Central memory CD8-positive, alpha-beta T cell (primary cell): Measurements from ENCODE around the gene SCMH1.
A peak's percentile ranks its signal among the peaks of the same experiment; 100 is the strongest.
"Not testable (repeated sequence)": the region's sequence is repeated elsewhere in the genome, so short reads cannot be mapped to it uniquely, and the experiment has no call there.

Experiments used
- ATAC-seq: fragments of 150-1000 bp; cut with Tn5 transposase; replicated peaks from 2 replicates; pipeline ENCODE4 v1.10.0; 2022; ENCODE audit warnings: mild to moderate bottlenecking, moderate FRiP score, moderate number of reproducible peaks; ENCODE audit not compliant: poor library complexity, severe bottlenecking; ENCODE audit errors: extremely low read depth
- DNase-seq, 2 donors: peaks; one replicate each; pipeline ENCODE4 v3.0.0; 2021; ENCODE audit warnings: low spot score in 2 of 2
- H3K27ac Mint-ChIP-seq: one replicate; pipeline ENCODE4 v1.8.0; 2022; ENCODE audit warnings: low read depth, mild to moderate bottlenecking, moderate library complexity, mixed read lengths
- H3K27me3 Mint-ChIP-seq: one replicate; pipeline ENCODE4 v1.8.0; 2022; ENCODE audit warnings: mixed read lengths
- H3K36me3 Mint-ChIP-seq: one replicate; pipeline ENCODE4 v1.8.0; 2022; ENCODE audit warnings: mild to moderate bottlenecking, moderate library complexity, mixed read lengths; ENCODE audit not compliant: insufficient read depth
- H3K4me1 Mint-ChIP-seq: one replicate; pipeline ENCODE4 v1.8.0; 2022; ENCODE audit warnings: mixed read lengths
- H3K4me3 Mint-ChIP-seq: one replicate; pipeline ENCODE4 v1.8.0; 2022; ENCODE audit warnings: mild to moderate bottlenecking, moderate library complexity, mixed read lengths
- H3K9me3 Mint-ChIP-seq: one replicate; pipeline ENCODE4 v1.8.0; 2022; ENCODE audit warnings: mixed read lengths

The SCMH1 gene

GRCh38 chr1:41242342-41243078 is 404 bp upstream of the SCMH1 start:
- H3K27ac Mint-ChIP-seq, result peak overlapping the region; percentile 13
- peaks cover 6% of the 10 kb centered on the region for H3K36me3 Mint-ChIP-seq
- H3K9me3 Mint-ChIP-seq, result no peaks in the 10 kb centered on the region
- H3K4me3 Mint-ChIP-seq, result peak overlapping the region; percentile 66
- ATAC-seq (no peak), DNase-seq (no peak)
- peaks cover 7% of the 10 kb centered on the region for H3K4me1 Mint-ChIP-seq
- no peaks in the 10 kb centered on the region for H3K27me3 Mint-ChIP-seq

DNA sequence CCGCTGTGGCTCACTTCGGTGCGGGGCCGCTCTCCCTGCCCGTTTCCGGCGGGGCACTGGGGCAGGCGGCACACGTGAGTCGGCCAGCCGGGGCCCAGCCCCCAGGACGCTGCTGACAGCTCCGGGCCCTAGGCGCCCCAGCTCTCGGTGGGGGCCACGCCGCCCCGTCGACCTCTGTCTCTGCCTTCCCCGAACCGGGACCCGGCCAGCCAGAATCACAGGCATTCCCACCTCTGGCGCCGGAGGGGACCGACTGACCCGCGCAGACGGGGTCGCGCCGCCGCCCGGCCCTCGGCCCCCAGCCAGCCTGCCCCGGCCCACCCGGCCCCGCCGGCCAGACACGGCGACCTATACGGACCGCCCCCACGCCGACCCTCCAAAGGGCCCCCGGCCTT is 755 bp downstream of the SCMH1 start:
- peaks cover 7% of the 10 kb centered on the region for H3K4me1 Mint-ChIP-seq
- ATAC-seq (peak; percentile 54), DNase-seq (peak in 1 of 2 donors; percentile 23)
- peaks cover 6% of the 10 kb centered on the region for H3K36me3 Mint-ChIP-seq
- H3K9me3 Mint-ChIP-seq, result no peaks in the 10 kb centered on the region
- H3K27ac Mint-ChIP-seq, result peak overlapping the region; percentile 90
- no peaks in the 10 kb centered on the region for H3K27me3 Mint-ChIP-seq
- peak overlapping the region; percentile 84 for H3K4me3 Mint-ChIP-seq

- Mint-ChIP-seq H3K4me1 (peaks cover 7% of the 10 kb centered on the region), H3K36me3 (peaks cover 6% of the 10 kb centered on the region), H3K9me3 (no peaks in the 10 kb centered on the region), H3K27ac (peak overlapping the region; percentile 90), H3K27me3 (no peaks in the 10 kb centered on the region), H3K4me3 (peak overlapping the region; percentile 84)
- no peak for ATAC-seq
- DNase-seq, result no peak
These were observed 1.2 kb downstream of the SCMH1 start for GRCh38 chr1:41240781-41241353.

DNA sequence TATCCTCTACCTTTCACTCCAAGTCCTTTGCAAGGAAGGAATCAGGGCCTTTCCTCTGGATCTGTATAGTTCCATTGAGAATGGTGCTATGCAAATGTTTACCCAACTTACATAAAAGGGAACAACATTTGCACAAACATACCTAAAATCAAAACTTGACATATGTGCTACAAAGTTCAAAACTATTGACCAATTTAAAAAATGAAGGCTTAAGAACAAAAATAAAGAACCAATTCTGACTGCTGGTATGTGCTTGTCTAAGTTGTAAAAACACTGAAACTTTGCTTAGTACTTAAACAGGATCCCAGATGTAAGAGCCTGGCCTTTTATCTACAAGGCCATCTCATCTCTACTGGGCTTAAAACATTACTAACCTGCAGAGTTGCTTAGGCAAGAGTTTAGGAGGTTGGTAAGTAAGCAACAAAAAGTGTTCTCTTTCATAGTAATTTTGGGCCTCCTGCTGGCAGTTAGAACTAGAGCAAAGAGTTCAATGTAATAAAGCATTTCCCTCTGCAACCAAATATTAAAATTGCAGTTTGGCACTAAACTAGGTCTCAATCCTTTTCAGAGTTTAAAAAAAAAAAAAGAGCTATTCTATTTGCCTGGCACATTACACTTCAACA is 2.0 kb downstream of the SCMH1 start:
- Mint-ChIP-seq H3K4me3 (no peak overlapping the region), H3K9me3 (no peaks in the 10 kb centered on the region), H3K4me1 (peaks cover 7% of the 10 kb centered on the region), H3K27ac (peak overlapping the region; percentile 90), H3K36me3 (peaks cover 6% of the 10 kb centered on the region), H3K27me3 (no peaks in the 10 kb centered on the region)
- DNase-seq, result no peak
- no peak for ATAC-seq

DNA sequence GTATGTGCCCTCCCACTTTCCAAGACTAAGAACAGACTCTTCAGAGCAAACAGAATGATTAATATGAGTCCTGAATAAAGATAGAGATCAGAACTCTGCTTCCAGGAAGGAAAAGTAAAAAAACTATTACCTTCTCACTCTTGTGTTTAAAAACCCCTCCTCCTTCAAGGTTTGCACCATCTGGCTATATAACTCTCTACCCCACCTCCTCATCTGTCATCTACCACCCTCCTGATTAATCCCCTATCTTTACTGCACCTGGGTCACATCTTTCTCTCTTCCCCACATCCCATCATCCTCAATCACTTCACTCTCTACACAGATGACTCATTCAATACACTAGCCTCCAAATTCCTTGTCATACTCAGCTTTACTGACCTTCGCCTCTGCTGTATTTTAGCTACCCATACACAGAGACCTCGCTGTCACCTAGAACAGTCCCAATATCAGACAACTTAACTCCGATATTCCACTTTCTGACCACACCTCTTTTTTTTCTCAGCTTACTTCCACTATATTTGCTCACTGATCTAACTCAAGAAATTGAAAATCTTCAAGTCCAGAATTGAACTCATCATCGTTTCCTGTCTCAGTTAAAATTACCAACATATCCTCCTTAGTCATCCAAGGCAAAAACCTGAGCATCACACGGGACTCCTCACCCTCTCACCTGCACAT is 3.7 kb downstream of the SCMH1 start:
- Mint-ChIP-seq H3K4me3 (no peak overlapping the region), H3K27ac (no peak overlapping the region), H3K36me3 (peaks cover 6% of the 10 kb centered on the region), H3K27me3 (no peaks in the 10 kb centered on the region), H3K4me1 (peaks cover 7% of the 10 kb centered on the region), H3K9me3 (no peaks in the 10 kb centered on the region)
- no peak for ATAC-seq
- no peak for DNase-seq

GRCh38 chr1:41236781-41237180 is 5.3 kb downstream of the SCMH1 start:
- H3K27me3 Mint-ChIP-seq, result no peaks in the 10 kb centered on the region
- ATAC-seq, result no peak
- DNase-seq, result no peak
- peaks cover 4% of the 10 kb centered on the region for H3K36me3 Mint-ChIP-seq
- peaks cover 7% of the 10 kb centered on the region for H3K4me1 Mint-ChIP-seq
- H3K4me3 Mint-ChIP-seq, result no peak overlapping the region
- no peak overlapping the region for H3K27ac Mint-ChIP-seq
- no peaks in the 10 kb centered on the region for H3K9me3 Mint-ChIP-seq

DNA sequence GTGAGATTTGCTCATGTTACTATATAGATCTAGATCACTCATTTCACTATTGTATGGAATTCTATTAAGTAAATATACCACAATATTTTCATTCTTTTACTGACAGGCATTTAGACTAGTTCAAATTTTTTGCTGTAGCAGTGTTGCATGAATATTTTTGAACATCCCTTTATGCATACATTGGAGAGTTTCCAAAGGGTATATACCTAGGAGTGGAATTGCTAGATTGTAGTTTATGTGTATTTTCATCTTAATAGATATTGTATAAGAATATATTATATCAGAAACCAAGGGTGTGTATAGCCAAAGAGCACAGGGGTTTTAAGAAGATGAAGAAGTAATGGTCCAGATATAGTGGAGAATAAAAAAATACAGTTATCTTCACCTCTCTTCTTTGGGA is 6.2 kb downstream of the SCMH1 start:
- Mint-ChIP-seq H3K9me3 (no peaks in the 10 kb centered on the region), H3K4me1 (peaks cover 5% of the 10 kb centered on the region), H3K27ac (no peak overlapping the region), H3K36me3 (peaks cover 2% of the 10 kb centered on the region), H3K27me3 (no peaks in the 10 kb centered on the region), H3K4me3 (no peak overlapping the region)
- ATAC-seq (no peak), DNase-seq (no peak)

DNA sequence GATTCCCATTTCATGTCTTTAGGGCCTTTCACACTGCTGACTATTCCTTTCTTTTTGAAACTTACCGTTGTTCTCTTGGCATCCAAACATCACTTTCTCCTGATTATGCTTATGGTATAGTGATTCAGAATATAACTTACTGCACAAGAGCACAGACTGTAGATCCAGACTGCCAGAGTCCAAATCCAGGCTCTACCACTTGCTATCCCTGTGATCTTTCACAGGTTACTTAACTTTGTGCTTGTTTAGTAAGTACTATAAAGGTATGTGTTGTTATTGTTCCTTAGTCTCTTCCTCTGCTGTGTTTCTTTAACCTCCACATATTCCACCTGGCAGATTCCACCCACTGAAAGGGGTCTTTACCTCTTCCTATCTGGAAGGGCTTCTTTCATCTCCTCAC is 8.4 kb downstream of the SCMH1 start:
- Mint-ChIP-seq H3K27me3 (no peaks in the 10 kb centered on the region), H3K4me3 (no peak overlapping the region), H3K4me1 (no peaks in the 10 kb centered on the region), H3K9me3 (no peaks in the 10 kb centered on the region), H3K36me3 (no peaks in the 10 kb centered on the region), H3K27ac (no peak overlapping the region)
- no peak for ATAC-seq
- no peak for DNase-seq

- Mint-ChIP-seq H3K4me1 (peaks cover 8% of the 10 kb centered on the region), H3K9me3 (no peaks in the 10 kb centered on the region), H3K27me3 (no peaks in the 10 kb centered on the region), H3K4me3 (no peak overlapping the region), H3K36me3 (peaks cover 2% of the 10 kb centered on the region), H3K27ac (no peak overlapping the region)
- ATAC-seq (no peak), DNase-seq (no peak)
These were observed 9.8 kb downstream of the SCMH1 start for GRCh38 chr1:41232305-41232704.

DNA sequence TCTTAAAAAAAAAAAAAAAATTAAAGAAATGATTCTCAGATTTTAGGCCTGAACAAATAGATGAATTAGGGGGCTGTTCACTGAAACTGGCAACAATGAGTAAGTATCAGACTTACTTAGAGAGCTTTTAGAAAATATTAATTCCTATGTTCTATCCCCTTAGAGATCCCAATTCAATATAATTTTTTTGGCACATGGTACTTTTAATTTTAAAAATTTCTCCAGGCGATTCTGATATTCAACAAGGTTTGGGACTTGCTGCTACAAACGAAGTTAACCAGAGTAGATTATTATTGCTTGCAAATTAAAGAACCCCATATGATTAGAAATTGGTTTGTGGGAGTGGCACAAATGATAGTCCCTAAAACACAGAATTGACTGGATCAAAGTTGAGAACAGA is 11.4 kb downstream of the SCMH1 start:
- Mint-ChIP-seq H3K4me3 (no peak overlapping the region), H3K27ac (no peak overlapping the region), H3K27me3 (no peaks in the 10 kb centered on the region), H3K9me3 (no peaks in the 10 kb centered on the region), H3K36me3 (peaks cover 2% of the 10 kb centered on the region), H3K4me1 (peaks cover 12% of the 10 kb centered on the region)
- no peak for DNase-seq
- ATAC-seq, result no peak

GRCh38 chr1:41229219-41229618 is 12.9 kb downstream of the SCMH1 start:
- ATAC-seq, DNase-seq, H3K27me3 Mint-ChIP-seq, H3K27ac Mint-ChIP-seq, H3K4me3 Mint-ChIP-seq, H3K36me3 Mint-ChIP-seq, H3K9me3 Mint-ChIP-seq: not testable (repeated sequence)
- peaks cover 17% of the 10 kb centered on the region for H3K4me1 Mint-ChIP-seq

DNA sequence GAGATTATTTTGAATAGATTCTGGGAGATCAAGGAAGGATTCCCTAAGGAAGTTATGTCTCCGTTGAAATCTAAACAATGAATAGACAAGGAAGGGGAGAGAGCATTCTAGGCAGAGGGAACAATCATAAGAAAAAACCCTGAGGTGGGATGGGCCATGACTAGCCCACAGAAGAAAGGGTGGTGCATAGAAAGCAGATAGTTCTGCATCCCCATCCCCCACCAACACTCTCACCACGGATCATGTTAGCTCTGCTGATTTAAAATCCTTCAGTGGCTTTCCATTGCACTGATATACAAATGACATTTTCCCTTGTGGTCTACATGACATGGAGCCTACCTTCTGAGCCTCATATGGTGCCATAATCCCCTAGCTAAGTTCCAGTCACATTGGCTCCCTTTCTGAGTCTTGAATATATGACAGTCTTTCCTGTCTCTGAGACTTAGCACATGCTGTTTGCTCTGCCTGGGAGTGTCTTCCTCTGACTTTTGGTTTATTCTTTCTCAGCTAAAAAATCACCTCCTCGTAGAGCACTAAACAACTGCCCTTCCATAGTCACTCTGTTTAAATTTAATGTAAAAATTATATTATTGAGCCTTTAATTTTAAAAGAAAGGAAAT is 15.2 kb downstream of the SCMH1 start:
- DNase-seq (no peak), ATAC-seq (no peak)
- H3K4me1 Mint-ChIP-seq, result peaks cover 20% of the 10 kb centered on the region
- no peaks in the 10 kb centered on the region for H3K27me3 Mint-ChIP-seq
- no peak overlapping the region for H3K27ac Mint-ChIP-seq
- peaks cover 2% of the 10 kb centered on the region for H3K36me3 Mint-ChIP-seq
- H3K9me3 Mint-ChIP-seq, result no peaks in the 10 kb centered on the region
- no peak overlapping the region for H3K4me3 Mint-ChIP-seq
